Activated naive CD8-positive, alpha-beta T cell treated with anti-CD3 and anti-CD28 coated beads, Interleukin-2, amount 50 U/mL, for 24 hours (primary cell): ENCODE results near the gene PFDN6.
"Not testable (repeated sequence)": the region's sequence is repeated elsewhere in the genome, so short reads cannot be mapped to it uniquely, and the experiment has no call there.

Experiments
- ATAC-seq: fragments of 150-1000 bp; cut with Tn5 transposase; one replicate; pipeline ENCODE4 v1.10.0; 2021
- DNase-seq: peaks from one replicate; pipeline ENCODE4 v3.0.0; 2021
- H3K27ac Mint-ChIP-seq: one replicate; pipeline ENCODE4 v1.8.0; 2021; ENCODE audit warnings: mild to moderate bottlenecking, mixed read lengths
- H3K27me3 Mint-ChIP-seq: one replicate; pipeline ENCODE4 v1.8.0; 2021; ENCODE audit warnings: mixed read lengths
- H3K36me3 Mint-ChIP-seq: one replicate; pipeline ENCODE4 v1.8.0; 2021; ENCODE audit warnings: low read depth, mixed read lengths
- H3K4me1 Mint-ChIP-seq: one replicate; pipeline ENCODE4 v1.8.0; 2021; ENCODE audit warnings: mixed read lengths
- H3K4me3 Mint-ChIP-seq: one replicate; pipeline ENCODE4 v1.8.0; 2021; ENCODE audit warnings: mild to moderate bottlenecking, moderate library complexity, mixed read lengths
- H3K9me3 Mint-ChIP-seq: one replicate; pipeline ENCODE4 v1.8.0; 2021; ENCODE audit warnings: mixed read lengths

PFDN6 gene

GRCh38 chr6:33288921-33289783 lies at the start of gene PFDN6, which contains the start of gene WDR46:
TSS of gene PFDN6 (plus strand) at chr6:33289601. CDS start at chr6:33289857, 256 bp downstream.
TSS of gene WDR46 (minus strand) at chr6:33289239. CDS start at chr6:33289170, 69 bp downstream.
- peaks cover 45% of the 10 kb centered on the region for H3K4me1 Mint-ChIP-seq
- DNase-seq (peak; percentile 75), ATAC-seq (peak; percentile 97)
- H3K27me3 Mint-ChIP-seq: no peaks in the 10 kb centered on the region
- peak within 1 kb of the TSS; percentile 96 for H3K27ac Mint-ChIP-seq
- no peaks in the 10 kb centered on the region for H3K9me3 Mint-ChIP-seq
- peak within 1 kb of the TSS; percentile 97 for H3K4me3 Mint-ChIP-seq
- peaks cover 46% of the 10 kb centered on the region for H3K36me3 Mint-ChIP-seq

GRCh38 chr6:33241968-33242367 lies 47.4 kb upstream of the PFDN6 start:
- DNase-seq (no peak), ATAC-seq (peak; percentile 88)
- Mint-ChIP-seq H3K27me3 (peaks cover 10% of the 10 kb centered on the region), H3K27ac (no peak overlapping the region), H3K4me1 (peaks cover 16% of the 10 kb centered on the region), H3K4me3 (peak overlapping the region; percentile 23), H3K9me3 (no peaks in the 10 kb centered on the region), H3K36me3 (no peaks in the 10 kb centered on the region)

GRCh38 chr6:33243476-33243875 lies 45.9 kb upstream of the PFDN6 start:
- ATAC-seq: no peak

GRCh38 chr6:33247977-33248642 lies 41.3 kb upstream of the PFDN6 start:
- Mint-ChIP-seq H3K9me3 (no peaks in the 10 kb centered on the region), H3K36me3 (peaks cover 24% of the 10 kb centered on the region), H3K27me3 (peaks cover 5% of the 10 kb centered on the region), H3K4me1 (peaks cover 44% of the 10 kb centered on the region), H3K4me3 (peak overlapping the region; percentile 90), H3K27ac (peak overlapping the region; percentile 94)
- DNase-seq: peak; percentile 95
- peak; percentile 41 for ATAC-seq

More at GRCh38 chr6:33243476-33243875, 45.9 kb upstream of the PFDN6 start:
- Mint-ChIP-seq H3K27ac (no peak overlapping the region), H3K36me3 (no peaks in the 10 kb centered on the region), H3K9me3 (no peaks in the 10 kb centered on the region), H3K4me3 (no peak overlapping the region), H3K27me3 (peaks cover 10% of the 10 kb centered on the region), H3K4me1 (peaks cover 22% of the 10 kb centered on the region)
- DNase-seq: no peak

- ATAC-seq: peak; percentile 10
- peaks cover 5% of the 10 kb centered on the region for H3K27me3 Mint-ChIP-seq
- peak overlapping the region; percentile 94 for H3K27ac Mint-ChIP-seq
Measured at GRCh38 chr6:33248643-33248931, 40.8 kb upstream of the PFDN6 start.

GRCh38 chr6:33248932-33249731 lies 40.3 kb upstream of the PFDN6 start:
- peak overlapping the region; percentile 90 for H3K4me3 Mint-ChIP-seq
- H3K36me3 Mint-ChIP-seq: peaks cover 24% of the 10 kb centered on the region
- peak; percentile 96 for DNase-seq
- ATAC-seq: peak; percentile 94
- H3K9me3 Mint-ChIP-seq: no peaks in the 10 kb centered on the region
- peaks cover 44% of the 10 kb centered on the region for H3K4me1 Mint-ChIP-seq
- H3K27ac Mint-ChIP-seq: peak overlapping the region; percentile 94
- H3K27me3 Mint-ChIP-seq: peaks cover 4% of the 10 kb centered on the region

More at GRCh38 chr6:33248643-33248931, 40.8 kb upstream of the PFDN6 start:
- Mint-ChIP-seq H3K4me3 (peak overlapping the region; percentile 90), H3K9me3 (no peaks in the 10 kb centered on the region), H3K36me3 (peaks cover 24% of the 10 kb centered on the region), H3K4me1 (peaks cover 44% of the 10 kb centered on the region)
- DNase-seq: no peak

GRCh38 chr6:33249732-33250630 lies 39.4 kb upstream of the PFDN6 start:
- H3K27ac Mint-ChIP-seq: peak overlapping the region; percentile 94

GRCh38 chr6:33250731-33251130 lies 38.7 kb upstream of the PFDN6 start:
- Mint-ChIP-seq H3K9me3 (no peaks in the 10 kb centered on the region), H3K36me3 (peaks cover 24% of the 10 kb centered on the region), H3K27ac (peak overlapping the region; percentile 94), H3K4me1 (peaks cover 44% of the 10 kb centered on the region), H3K27me3 (peaks cover 4% of the 10 kb centered on the region), H3K4me3 (peak overlapping the region; percentile 90)
- no peak for ATAC-seq
- no peak for DNase-seq

More at GRCh38 chr6:33249732-33250630, 39.4 kb upstream of the PFDN6 start:
- Mint-ChIP-seq H3K4me1 (peaks cover 44% of the 10 kb centered on the region), H3K9me3 (no peaks in the 10 kb centered on the region), H3K36me3 (peaks cover 24% of the 10 kb centered on the region), H3K4me3 (peak overlapping the region; percentile 90), H3K27me3 (peaks cover 4% of the 10 kb centered on the region)
- peak; percentile 19 for DNase-seq
- ATAC-seq: no peak

GRCh38 chr6:33251395-33252012 lies 37.9 kb upstream of the PFDN6 start:
- Mint-ChIP-seq H3K27ac (peak overlapping the region; percentile 41), H3K36me3 (peaks cover 24% of the 10 kb centered on the region), H3K4me3 (peak overlapping the region; percentile 13), H3K27me3 (peaks cover 1% of the 10 kb centered on the region), H3K4me1 (peaks cover 44% of the 10 kb centered on the region), H3K9me3 (no peaks in the 10 kb centered on the region)
- ATAC-seq: no peak
- no peak for DNase-seq

- no peak overlapping the region for H3K4me3 Mint-ChIP-seq
Measured at GRCh38 chr6:33252759-33253158, 36.6 kb upstream of the PFDN6 start.

GRCh38 chr6:33254591-33254990 lies 34.8 kb upstream of the PFDN6 start:
- H3K27me3 Mint-ChIP-seq: no peaks in the 10 kb centered on the region
- peaks cover 35% of the 10 kb centered on the region for H3K36me3 Mint-ChIP-seq
- no peak overlapping the region for H3K27ac Mint-ChIP-seq
- DNase-seq (no peak), ATAC-seq (no peak)
- no peak overlapping the region for H3K4me3 Mint-ChIP-seq
- peaks cover 30% of the 10 kb centered on the region for H3K4me1 Mint-ChIP-seq
- no peaks in the 10 kb centered on the region for H3K9me3 Mint-ChIP-seq

More at GRCh38 chr6:33252759-33253158, 36.6 kb upstream of the PFDN6 start:
- H3K9me3 Mint-ChIP-seq: no peaks in the 10 kb centered on the region
- no peaks in the 10 kb centered on the region for H3K27me3 Mint-ChIP-seq
- H3K27ac Mint-ChIP-seq: peak overlapping the region; percentile 17
- ATAC-seq: no peak
- peaks cover 44% of the 10 kb centered on the region for H3K4me1 Mint-ChIP-seq
- DNase-seq: no peak
- peaks cover 27% of the 10 kb centered on the region for H3K36me3 Mint-ChIP-seq

GRCh38 chr6:33259032-33259431 lies 30.4 kb upstream of the PFDN6 start:
- Mint-ChIP-seq H3K36me3 (peaks cover 38% of the 10 kb centered on the region), H3K4me3 (no peak overlapping the region), H3K27ac (no peak overlapping the region), H3K9me3 (no peaks in the 10 kb centered on the region), H3K4me1 (no peaks in the 10 kb centered on the region), H3K27me3 (no peaks in the 10 kb centered on the region)
- DNase-seq: no peak
- no peak for ATAC-seq

GRCh38 chr6:33262490-33262889 lies 26.9 kb upstream of the PFDN6 start:
- H3K27me3 Mint-ChIP-seq, ATAC-seq, H3K9me3 Mint-ChIP-seq, H3K27ac Mint-ChIP-seq, DNase-seq, H3K4me3 Mint-ChIP-seq, H3K4me1 Mint-ChIP-seq: not testable (repeated sequence)
- H3K36me3 Mint-ChIP-seq: peaks cover 58% of the 10 kb centered on the region
